ENCODE data around the gene HSPG2.

Gene HSPG2

GRCh38 chr1:21839337-21840037, 97.6 kb downstream of the HSPG2 start:
- peaks cover 32% of the 10 kb centered on the region for H3K36me3 ChIP-seq (ENCODE audit: insufficient read depth, low read length)
- no peaks in the 10 kb centered on the region for H3K79me2 ChIP-seq (ENCODE audit: control insufficient read depth, insufficient read depth, low read length, unreplicated experiment)
- no peak overlapping the region for H3K27ac ChIP-seq (ENCODE audit: low read depth, low read length)
- H3K4me1 ChIP-seq (ENCODE audit: control insufficient read depth, insufficient read depth, low read length, unreplicated experiment), result no peaks in the 10 kb centered on the region
- no peak overlapping the region for H3K4me3 ChIP-seq (ENCODE audit: low read depth, low read length)
- no peak overlapping the region for H2AFZ ChIP-seq (ENCODE audit: low read length, unreplicated experiment)
- H3K27me3 ChIP-seq (ENCODE audit: insufficient read depth, low read length), result no peaks in the 10 kb centered on the region

- Histone ChIP-seq H3K27me3 (ENCODE audit: insufficient read depth, low read length) (no peaks in the 10 kb centered on the region), H3K36me3 (ENCODE audit: insufficient read depth, low read length) (peaks cover 39% of the 10 kb centered on the region), H3K4me1 (ENCODE audit: control insufficient read depth, insufficient read depth, low read length, unreplicated experiment) (no peaks in the 10 kb centered on the region), H3K4me3 (ENCODE audit: low read depth, low read length) (no peak overlapping the region), H3K27ac (ENCODE audit: low read depth, low read length) (no peak overlapping the region), H2AFZ (ENCODE audit: low read length, unreplicated experiment) (no peak overlapping the region), H3K79me2 (ENCODE audit: control insufficient read depth, insufficient read depth, low read length, unreplicated experiment) (no peaks in the 10 kb centered on the region)
Observed at GRCh38 chr1:21838359-21839157, 98.6 kb downstream of the HSPG2 start.

DNA sequence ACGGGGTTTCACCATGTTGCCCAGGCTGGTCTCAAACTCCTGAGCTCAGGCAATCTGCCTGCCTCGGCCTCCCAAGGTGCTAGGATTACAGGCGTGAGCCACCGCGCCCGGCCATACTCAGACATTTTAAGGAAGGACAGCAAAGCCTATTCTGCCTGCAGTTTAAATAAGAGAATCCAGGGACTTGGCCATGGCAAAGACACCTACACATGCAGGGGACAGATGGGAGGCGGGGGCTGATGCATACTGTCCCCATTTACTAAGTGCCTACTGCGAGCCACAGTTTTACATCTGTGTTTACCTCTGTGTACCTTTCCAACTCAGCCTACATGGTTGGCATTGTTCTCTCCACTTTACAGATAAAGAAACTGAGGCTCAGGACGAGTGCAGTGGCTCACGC, 99.6 kb downstream of the HSPG2 start:
- H3K27ac ChIP-seq (ENCODE audit: low read depth, low read length), result no peak overlapping the region
- no peaks in the 10 kb centered on the region for H3K27me3 ChIP-seq (ENCODE audit: insufficient read depth, low read length)
- H3K79me2 ChIP-seq (ENCODE audit: control insufficient read depth, insufficient read depth, low read length, unreplicated experiment), result no peaks in the 10 kb centered on the region
- no peak overlapping the region for H2AFZ ChIP-seq (ENCODE audit: low read length, unreplicated experiment)
- H3K4me3 ChIP-seq (ENCODE audit: low read depth, low read length), result no peak overlapping the region
- H3K4me1 ChIP-seq (ENCODE audit: control insufficient read depth, insufficient read depth, low read length, unreplicated experiment), result no peaks in the 10 kb centered on the region
- H3K36me3 ChIP-seq (ENCODE audit: insufficient read depth, low read length), result peaks cover 44% of the 10 kb centered on the region

DNA sequence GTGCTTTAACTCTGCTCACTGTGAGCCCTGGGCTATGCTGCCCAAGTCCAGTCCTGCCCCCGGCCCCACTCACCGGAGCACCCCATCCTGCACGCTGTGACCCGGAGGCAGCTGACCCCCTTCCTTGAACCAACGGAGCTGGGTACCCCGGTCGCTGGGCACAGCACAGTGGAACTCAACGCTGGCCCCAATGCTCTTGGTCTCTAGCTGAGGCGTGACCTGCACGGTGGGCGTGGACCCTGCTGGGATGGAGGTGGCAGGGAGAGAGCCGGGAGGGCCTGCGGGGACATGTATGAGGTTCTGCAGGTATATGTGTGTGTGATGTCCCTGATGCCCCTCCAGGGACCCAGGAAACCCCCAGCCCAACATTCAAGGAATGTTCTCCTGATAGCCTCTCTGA, 100.4 kb downstream of the HSPG2 start:
- peaks cover 44% of the 10 kb centered on the region for H3K36me3 ChIP-seq (ENCODE audit: insufficient read depth, low read length)

DNA sequence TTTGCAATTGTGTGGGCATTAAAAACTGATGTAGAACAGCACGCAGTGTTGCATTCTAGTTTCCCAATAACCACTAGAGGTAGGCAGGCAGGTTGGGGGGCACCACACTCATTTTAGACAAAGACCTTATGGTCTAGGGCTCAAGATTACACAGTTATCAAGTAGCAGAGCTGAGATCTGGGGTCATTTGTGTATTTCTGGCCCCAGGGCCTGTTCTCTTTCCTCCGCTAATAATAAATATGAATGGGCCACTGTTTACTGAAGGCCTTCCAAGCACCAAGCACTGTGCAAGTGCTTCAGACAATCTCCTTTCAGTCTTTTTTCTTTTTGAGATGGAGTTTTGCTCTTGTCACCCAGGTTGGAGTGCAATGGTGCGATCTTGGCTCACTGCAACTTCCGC, 101.1 kb downstream of the HSPG2 start:
- no peaks in the 10 kb centered on the region for H3K79me2 ChIP-seq (ENCODE audit: control insufficient read depth, insufficient read depth, low read length, unreplicated experiment)
- no peaks in the 10 kb centered on the region for H3K27me3 ChIP-seq (ENCODE audit: insufficient read depth, low read length)
- peaks cover 45% of the 10 kb centered on the region for H3K36me3 ChIP-seq (ENCODE audit: insufficient read depth, low read length)
- no peaks in the 10 kb centered on the region for H3K4me1 ChIP-seq (ENCODE audit: control insufficient read depth, insufficient read depth, low read length, unreplicated experiment)
- no peak overlapping the region for H3K4me3 ChIP-seq (ENCODE audit: low read depth, low read length)
- H3K27ac ChIP-seq (ENCODE audit: low read depth, low read length), result no peak overlapping the region
- no peak overlapping the region for H2AFZ ChIP-seq (ENCODE audit: low read length, unreplicated experiment)

More for the DNA sequence above, 100.4 kb downstream of the HSPG2 start:
- no peaks in the 10 kb centered on the region for H3K27me3 ChIP-seq (ENCODE audit: insufficient read depth, low read length)
- H2AFZ ChIP-seq (ENCODE audit: low read length, unreplicated experiment), result no peak overlapping the region
- no peak overlapping the region for H3K27ac ChIP-seq (ENCODE audit: low read depth, low read length)
- H3K4me1 ChIP-seq (ENCODE audit: control insufficient read depth, insufficient read depth, low read length, unreplicated experiment), result no peaks in the 10 kb centered on the region
- H3K4me3 ChIP-seq (ENCODE audit: low read depth, low read length), result no peak overlapping the region
- no peaks in the 10 kb centered on the region for H3K79me2 ChIP-seq (ENCODE audit: control insufficient read depth, insufficient read depth, low read length, unreplicated experiment)

GRCh38 chr1:21834666-21835065, 102.4 kb downstream of the HSPG2 start:
- no peaks in the 10 kb centered on the region for H3K79me2 ChIP-seq (ENCODE audit: control insufficient read depth, insufficient read depth, low read length, unreplicated experiment)
- peaks cover 45% of the 10 kb centered on the region for H3K36me3 ChIP-seq (ENCODE audit: insufficient read depth, low read length)
- no peak overlapping the region for H3K27ac ChIP-seq (ENCODE audit: low read depth, low read length)
- H3K4me3 ChIP-seq (ENCODE audit: low read depth, low read length), result no peak overlapping the region
- H3K27me3 ChIP-seq (ENCODE audit: insufficient read depth, low read length), result no peaks in the 10 kb centered on the region
- H3K4me1 ChIP-seq (ENCODE audit: control insufficient read depth, insufficient read depth, low read length, unreplicated experiment), result no peaks in the 10 kb centered on the region
- no peak overlapping the region for H2AFZ ChIP-seq (ENCODE audit: low read length, unreplicated experiment)

DNA sequence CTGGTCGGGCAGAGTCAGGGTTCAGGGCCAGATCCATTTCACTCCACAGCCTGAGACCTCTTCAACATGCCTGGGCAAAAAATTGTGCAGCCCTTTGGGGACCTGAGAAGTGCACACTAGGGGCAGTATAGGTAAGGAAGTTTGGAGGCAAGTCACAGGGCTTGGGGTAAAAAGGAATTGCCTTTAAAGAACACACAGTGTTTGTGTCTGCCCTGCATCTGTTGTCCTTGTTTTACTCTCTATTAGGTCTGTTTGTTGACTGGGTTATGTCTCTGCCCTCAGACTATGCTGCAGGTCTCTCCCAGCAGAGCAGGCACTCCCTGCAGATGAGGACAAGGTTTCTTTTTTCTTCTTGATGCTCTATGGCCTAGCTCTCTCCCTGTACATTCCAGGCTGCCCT, 103.0 kb downstream of the HSPG2 start:
- no peaks in the 10 kb centered on the region for H3K79me2 ChIP-seq (ENCODE audit: control insufficient read depth, insufficient read depth, low read length, unreplicated experiment)
- H3K27ac ChIP-seq (ENCODE audit: low read depth, low read length), result no peak overlapping the region
- no peak overlapping the region for H2AFZ ChIP-seq (ENCODE audit: low read length, unreplicated experiment)
- H3K4me1 ChIP-seq (ENCODE audit: control insufficient read depth, insufficient read depth, low read length, unreplicated experiment), result no peaks in the 10 kb centered on the region
- H3K4me3 ChIP-seq (ENCODE audit: low read depth, low read length), result no peak overlapping the region
- H3K27me3 ChIP-seq (ENCODE audit: insufficient read depth, low read length), result no peaks in the 10 kb centered on the region
- H3K36me3 ChIP-seq (ENCODE audit: insufficient read depth, low read length), result peaks cover 43% of the 10 kb centered on the region

DNA sequence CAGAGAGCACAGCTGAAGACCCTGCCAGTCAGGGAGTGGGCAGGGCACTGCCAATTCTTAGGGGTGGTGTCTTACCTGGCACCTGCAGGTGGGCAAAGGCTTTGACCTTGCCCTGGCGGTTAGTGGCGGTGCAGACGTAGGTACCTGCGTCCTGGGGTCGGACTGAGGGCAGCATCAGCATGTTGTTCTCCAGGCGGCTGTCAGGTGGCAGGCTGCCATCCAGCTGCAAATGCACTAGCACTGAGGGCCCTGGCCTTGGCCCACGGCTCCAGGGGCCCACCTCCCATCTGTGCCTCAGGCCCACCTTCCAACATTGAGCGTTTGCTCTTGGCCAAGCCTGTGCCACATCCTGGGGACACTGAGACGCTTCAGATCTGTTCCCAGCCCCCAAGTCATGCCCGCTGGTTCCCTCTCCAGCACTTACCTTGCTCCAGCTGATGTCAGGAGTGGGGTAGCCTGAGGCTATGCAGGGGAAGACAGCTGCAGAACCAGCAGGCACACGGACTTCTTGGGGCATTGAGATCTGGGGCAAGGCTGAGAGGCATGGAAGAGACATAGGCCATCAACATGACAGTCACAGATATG, 103.6 kb downstream of the HSPG2 start:
- H3K4me3 ChIP-seq (ENCODE audit: low read depth, low read length), result no peak overlapping the region
- H3K36me3 ChIP-seq (ENCODE audit: insufficient read depth, low read length), result peaks cover 39% of the 10 kb centered on the region

DNA sequence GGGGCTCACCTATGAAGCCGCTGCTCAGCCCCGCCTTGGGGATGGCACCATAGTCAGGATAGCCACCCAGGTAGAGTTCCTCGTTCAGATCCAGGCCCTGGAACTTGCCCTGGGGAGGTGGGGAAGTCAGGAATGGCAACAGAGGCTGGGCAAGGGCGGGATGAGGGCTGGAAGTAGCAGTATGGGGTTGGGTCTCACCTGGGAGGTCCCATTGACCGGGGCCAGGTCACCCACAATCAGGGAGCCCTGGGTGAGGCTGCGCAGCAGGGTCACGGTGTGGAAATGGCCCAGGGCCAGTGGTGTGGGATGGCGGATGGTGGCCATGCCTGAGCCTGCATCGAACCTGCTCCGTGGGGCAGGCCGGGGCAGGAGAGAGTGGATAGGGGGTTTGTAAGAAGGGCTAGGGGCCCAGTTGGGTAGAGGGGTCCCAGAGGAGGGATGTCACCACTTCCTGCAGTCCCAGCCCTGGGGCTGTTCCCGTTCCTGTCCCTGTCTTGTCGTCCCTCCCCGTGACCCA, 105.6 kb downstream of the HSPG2 start:
- Histone ChIP-seq H3K79me2 (ENCODE audit: control insufficient read depth, insufficient read depth, low read length, unreplicated experiment) (no peaks in the 10 kb centered on the region), H3K27ac (ENCODE audit: low read depth, low read length) (no peak overlapping the region), H3K4me3 (ENCODE audit: low read depth, low read length) (no peak overlapping the region), H3K4me1 (ENCODE audit: control insufficient read depth, insufficient read depth, low read length, unreplicated experiment) (no peaks in the 10 kb centered on the region), H3K27me3 (ENCODE audit: insufficient read depth, low read length) (no peaks in the 10 kb centered on the region), H2AFZ (ENCODE audit: low read length, unreplicated experiment) (no peak overlapping the region), H3K36me3 (ENCODE audit: insufficient read depth, low read length) (peaks cover 38% of the 10 kb centered on the region)

More for the DNA sequence above, 103.6 kb downstream of the HSPG2 start:
- H3K27ac ChIP-seq (ENCODE audit: low read depth, low read length), result no peak overlapping the region
- H3K79me2 ChIP-seq (ENCODE audit: control insufficient read depth, insufficient read depth, low read length, unreplicated experiment), result no peaks in the 10 kb centered on the region
- no peaks in the 10 kb centered on the region for H3K27me3 ChIP-seq (ENCODE audit: insufficient read depth, low read length)
- H2AFZ ChIP-seq (ENCODE audit: low read length, unreplicated experiment), result no peak overlapping the region
- H3K4me1 ChIP-seq (ENCODE audit: control insufficient read depth, insufficient read depth, low read length, unreplicated experiment), result no peaks in the 10 kb centered on the region

- no peaks in the 10 kb centered on the region for H3K27me3 ChIP-seq (ENCODE audit: insufficient read depth, low read length)
- no peaks in the 10 kb centered on the region for H3K79me2 ChIP-seq (ENCODE audit: control insufficient read depth, insufficient read depth, low read length, unreplicated experiment)
- H3K36me3 ChIP-seq (ENCODE audit: insufficient read depth, low read length), result peaks cover 37% of the 10 kb centered on the region
- H3K27ac ChIP-seq (ENCODE audit: low read depth, low read length), result no peak overlapping the region
- H3K4me1 ChIP-seq (ENCODE audit: control insufficient read depth, insufficient read depth, low read length, unreplicated experiment), result no peaks in the 10 kb centered on the region
- H2AFZ ChIP-seq (ENCODE audit: low read length, unreplicated experiment), result no peak overlapping the region
- H3K4me3 ChIP-seq (ENCODE audit: low read depth, low read length), result no peak overlapping the region
Observed at GRCh38 chr1:21830792-21831453, 106.2 kb downstream of the HSPG2 start.

Data from ACC112 (cell line).